ENCODE measurements around the gene MARCKSL1. TPM values are rescaled to one million over a fixed set of nuclear protein-coding genes. Genes with fewer than 3 reads are reported as not detected.

The MARCKSL1 gene
- total and polyA plus RNA-seq, 2 of the 13 experiments (the other 11 are each of a cell fraction or from before 2014, with no cell fraction given): 81.9 to 155 TPM

DNA sequence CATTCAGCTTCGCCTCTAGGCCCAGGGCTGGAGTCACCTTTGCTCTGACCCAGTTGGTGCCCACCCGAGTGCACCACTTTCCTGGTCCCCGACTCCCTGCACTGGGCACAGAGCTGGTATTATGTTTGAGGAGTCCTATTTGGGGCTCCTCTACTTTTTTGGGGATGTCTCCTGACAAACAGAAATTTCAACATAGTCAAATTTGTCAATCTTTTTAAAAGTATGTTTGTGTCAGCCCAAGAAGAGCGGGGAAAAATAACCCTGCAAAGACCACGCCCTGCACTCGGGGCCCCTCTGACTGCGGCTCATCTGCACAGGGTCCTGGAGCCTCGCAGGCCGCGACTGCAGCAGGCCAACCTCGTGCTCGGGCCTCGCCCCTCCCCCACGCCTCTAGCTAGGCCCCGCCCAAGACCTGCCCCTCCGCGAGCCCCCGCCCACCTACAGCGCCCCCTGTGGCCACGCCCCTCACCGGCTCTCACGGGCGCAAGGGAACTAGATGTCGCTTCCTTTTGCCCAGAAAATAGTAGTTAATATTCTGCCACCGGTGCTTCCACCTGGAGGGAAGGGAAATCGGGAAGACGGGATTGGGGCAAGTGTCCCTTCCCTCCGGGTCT, 14.9 kb upstream of the MARCKSL1 start (continued):
- TF ChIP-seq HOXD1 (CRISPR knock-in tag; IDR thresholded peaks at IDR 0.05) (no peak; the same call in 1 of the 2 replicates), FOSL2 (CRISPR knock-in tag; IDR thresholded peaks at IDR 0.05) (peak; percentile 29), ONECUT2 (CRISPR knock-in tag; IDR thresholded peaks at IDR 0.05) (no peak), ATAD3A (CRISPR knock-in tag; IDR thresholded peaks at IDR 0.05) (0 out of 2 replicates have a peak, but pooled peaks have one; percentile 43), SNRNP70 (IDR thresholded peaks at IDR 0.05; ENCODE audit: low read depth, low read length) (no peak), SOX13 (IDR thresholded peaks at IDR 0.05) (no peak), SOX13 (CRISPR knock-in tag; conservative IDR thresholded peaks at IDR 0.05 in 1 of 2, IDR thresholded peaks at IDR 0.05 in 1 of 2) (peak in 1 of 2 experiments; percentile 46; a peak in 1 of 4 replicates), SRF (IDR thresholded peaks at IDR 0.05; ENCODE audit: low read depth, low read length) (no peak), MIER3 (CRISPR knock-in tag; IDR thresholded peaks at IDR 0.05; ENCODE audit: borderline replicate concordance) (peak; percentile 54; the same call in 1 of the 2 replicates), HOXA5 (CRISPR knock-in tag; IDR thresholded peaks at IDR 0.05) (no peak), ZNF644 (CRISPR knock-in tag; IDR thresholded peaks at IDR 0.05; ENCODE audit: low read depth) (no peak), ZFP36L2 (CRISPR knock-in tag; IDR thresholded peaks at IDR 0.05) (no peak), ZMYM4 (CRISPR knock-in tag; IDR thresholded peaks at IDR 0.05) (no peak), ZNF547 (CRISPR knock-in tag; IDR thresholded peaks at IDR 0.05) (0 out of 2 replicates have a peak, but pooled peaks have one; percentile 3), ZBTB26 (CRISPR knock-in tag; IDR thresholded peaks at IDR 0.05; ENCODE audit: borderline replicate concordance) (peak; percentile 70; the same call in 1 of the 2 replicates), MAFG (CRISPR knock-in tag; IDR thresholded peaks at IDR 0.05) (no peak), ZNF121 (CRISPR knock-in tag; IDR thresholded peaks at IDR 0.05) (no peak), TFDP2 (CRISPR knock-in tag; IDR thresholded peaks at IDR 0.05) (peak; percentile 86), ZNF883 (CRISPR knock-in tag; IDR thresholded peaks at IDR 0.05; ENCODE audit: not compliant biosample characterization) (peak; percentile 24), CC2D1A (CRISPR knock-in tag; IDR thresholded peaks at IDR 0.05) (no peak), JDP2 (CRISPR knock-in tag; IDR thresholded peaks at IDR 0.05; ENCODE audit: borderline replicate concordance) (no peak), ZNF260 (CRISPR knock-in tag; IDR thresholded peaks at IDR 0.05; ENCODE audit: borderline replicate concordance, low read depth) (no peak), NFE2L1 (CRISPR knock-in tag; IDR thresholded peaks at IDR 0.05; ENCODE audit: borderline replicate concordance) (no peak)
- TF ChIP-seq, protein P1, sequence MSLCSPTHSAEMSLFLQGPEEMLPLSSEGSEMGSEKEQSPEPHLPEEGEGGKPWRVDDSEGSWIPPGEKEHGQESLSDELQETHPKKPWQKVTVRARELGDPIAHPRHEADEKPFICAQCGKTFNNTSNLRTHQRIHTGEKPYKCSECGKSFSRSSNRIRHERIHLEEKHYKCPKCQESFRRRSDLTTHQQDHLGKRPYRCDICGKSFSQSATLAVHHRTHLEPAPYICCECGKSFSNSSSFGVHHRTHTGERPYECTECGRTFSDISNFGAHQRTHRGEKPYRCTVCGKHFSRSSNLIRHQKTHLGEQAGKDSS (CRISPR knock-in tag; IDR thresholded peaks at IDR 0.05; ENCODE audit: borderline replicate concordance, low read depth): no peak
- TF ChIP-seq, protein P2, sequence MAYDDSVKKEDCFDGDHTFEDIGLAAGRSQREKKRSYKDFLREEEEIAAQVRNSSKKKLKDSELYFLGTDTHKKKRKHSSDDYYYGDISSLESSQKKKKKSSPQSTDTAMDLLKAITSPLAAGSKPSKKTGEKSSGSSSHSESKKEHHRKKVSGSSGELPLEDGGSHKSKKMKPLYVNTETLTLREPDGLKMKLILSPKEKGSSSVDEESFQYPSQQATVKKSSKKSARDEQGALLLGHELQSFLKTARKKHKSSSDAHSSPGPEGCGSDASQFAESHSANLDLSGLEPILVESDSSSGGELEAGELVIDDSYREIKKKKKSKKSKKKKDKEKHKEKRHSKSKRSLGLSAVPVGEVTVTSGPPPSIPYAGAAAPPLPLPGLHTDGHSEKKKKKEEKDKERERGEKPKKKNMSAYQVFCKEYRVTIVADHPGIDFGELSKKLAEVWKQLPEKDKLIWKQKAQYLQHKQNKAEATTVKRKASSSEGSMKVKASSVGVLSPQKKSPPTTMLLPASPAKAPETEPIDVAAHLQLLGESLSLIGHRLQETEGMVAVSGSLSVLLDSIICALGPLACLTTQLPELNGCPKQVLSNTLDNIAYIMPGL (CRISPR knock-in tag; IDR thresholded peaks at IDR 0.05; ENCODE audit: borderline replicate concordance in 1 of 2, low read depth in 1 of 2): no peak; a peak in 1 of 4 replicates
- TF ChIP-seq, protein P3, sequence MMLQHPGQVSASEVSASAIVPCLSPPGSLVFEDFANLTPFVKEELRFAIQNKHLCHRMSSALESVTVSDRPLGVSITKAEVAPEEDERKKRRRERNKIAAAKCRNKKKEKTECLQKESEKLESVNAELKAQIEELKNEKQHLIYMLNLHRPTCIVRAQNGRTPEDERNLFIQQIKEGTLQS (CRISPR knock-in tag; IDR thresholded peaks at IDR 0.05): peak; percentile 50; the same call in 1 of the 2 replicates

Measured in HepG2 (cell line).